ENCODE results near the gene SERINC4. TPM values are rescaled to one million over a fixed set of nuclear protein-coding genes. Genes with fewer than 3 reads are reported as not detected.

SERINC4 gene
- total RNA-seq, 2 donors from 2014 or later = not detected

DNA sequence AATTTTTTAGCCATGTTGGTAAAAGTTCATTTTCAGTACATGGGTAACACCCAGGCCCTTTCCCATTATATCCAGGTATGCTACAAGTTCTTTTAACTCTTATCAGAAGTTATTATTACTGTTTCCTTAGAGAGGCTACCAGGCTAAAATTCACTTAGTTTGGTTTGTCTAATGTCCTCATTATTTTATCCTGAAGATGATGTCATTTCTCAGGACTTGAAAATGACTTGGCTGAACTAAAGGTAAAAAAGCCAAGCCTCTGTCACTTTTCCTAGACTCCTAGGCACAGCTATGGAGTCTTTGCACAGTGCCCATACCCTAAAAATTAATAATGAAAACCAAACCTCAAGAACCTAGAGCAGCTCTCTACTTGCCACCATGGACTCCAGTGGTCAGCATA lies 27.4 kb downstream of the SERINC4 start:
- DNase-seq = no peak
- TF ChIP-seq POLR2A (IDR thresholded peaks at IDR 0.05) = no peak
- TF ChIP-seq, protein P1, sequence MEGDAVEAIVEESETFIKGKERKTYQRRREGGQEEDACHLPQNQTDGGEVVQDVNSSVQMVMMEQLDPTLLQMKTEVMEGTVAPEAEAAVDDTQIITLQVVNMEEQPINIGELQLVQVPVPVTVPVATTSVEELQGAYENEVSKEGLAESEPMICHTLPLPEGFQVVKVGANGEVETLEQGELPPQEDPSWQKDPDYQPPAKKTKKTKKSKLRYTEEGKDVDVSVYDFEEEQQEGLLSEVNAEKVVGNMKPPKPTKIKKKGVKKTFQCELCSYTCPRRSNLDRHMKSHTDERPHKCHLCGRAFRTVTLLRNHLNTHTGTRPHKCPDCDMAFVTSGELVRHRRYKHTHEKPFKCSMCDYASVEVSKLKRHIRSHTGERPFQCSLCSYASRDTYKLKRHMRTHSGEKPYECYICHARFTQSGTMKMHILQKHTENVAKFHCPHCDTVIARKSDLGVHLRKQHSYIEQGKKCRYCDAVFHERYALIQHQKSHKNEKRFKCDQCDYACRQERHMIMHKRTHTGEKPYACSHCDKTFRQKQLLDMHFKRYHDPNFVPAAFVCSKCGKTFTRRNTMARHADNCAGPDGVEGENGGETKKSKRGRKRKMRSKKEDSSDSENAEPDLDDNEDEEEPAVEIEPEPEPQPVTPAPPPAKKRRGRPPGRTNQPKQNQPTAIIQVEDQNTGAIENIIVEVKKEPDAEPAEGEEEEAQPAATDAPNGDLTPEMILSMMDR (IDR thresholded peaks at IDR 0.05) = no peak
- Histone ChIP-seq H3K4me3 (no peak overlapping the region), H3K9me3 (no peaks in the 10 kb centered on the region), H3K27ac (no peak overlapping the region), H3K36me3 (replicated peaks in 1 of 2; ENCODE audit: insufficient read depth in 1 of 2, low read depth in 2 of 2) (peaks cover 5 to 28% of the 10 kb centered on the region in 2 donors), H3K27me3 (no peaks in the 10 kb centered on the region), H3K4me1 (peaks cover 19% of the 10 kb centered on the region)
- intact Hi-C loops (cut with DNase I) = no loop called here
- ATAC-seq = no peak

DNA sequence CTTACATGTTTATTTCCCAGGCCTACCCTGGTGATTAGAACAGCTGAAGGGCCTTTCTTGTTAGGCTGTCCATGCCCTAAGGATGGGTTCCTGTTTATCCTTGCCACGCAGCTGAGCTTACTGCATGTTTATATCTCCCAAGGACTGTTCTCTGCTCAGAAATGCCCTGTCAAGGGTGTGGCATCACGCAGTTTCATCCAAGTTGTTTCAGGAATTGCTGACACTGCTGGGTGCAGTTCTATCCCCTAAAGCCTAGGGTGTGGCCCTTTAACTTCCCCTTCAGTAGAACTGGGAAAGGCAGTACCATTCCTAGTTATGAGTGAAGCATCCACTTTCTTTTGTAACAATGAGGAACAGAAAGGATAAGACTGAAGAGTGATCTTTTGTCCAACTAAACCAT lies 28.2 kb downstream of the SERINC4 start:
- Histone ChIP-seq H3K9me3 (no peaks in the 10 kb centered on the region), H3K4me3 (no peak overlapping the region), H3K36me3 (replicated peaks in 1 of 2; ENCODE audit: insufficient read depth in 1 of 2, low read depth in 2 of 2) (peaks cover 8 to 35% of the 10 kb centered on the region in 2 donors), H3K27me3 (no peaks in the 10 kb centered on the region), H3K27ac (no peak overlapping the region), H3K4me1 (peaks cover 16% of the 10 kb centered on the region)
- TF ChIP-seq, protein P1 (IDR thresholded peaks at IDR 0.05) = no peak
- no peak for TF ChIP-seq POLR2A (IDR thresholded peaks at IDR 0.05)
- ATAC-seq = no peak
- WGBS, 2 donors = 75 to 92% methylated on average over 2 of the region's 2 CpGs
- DNase-seq = no peak
- intact Hi-C loops (cut with DNase I) = no loop called here

DNA sequence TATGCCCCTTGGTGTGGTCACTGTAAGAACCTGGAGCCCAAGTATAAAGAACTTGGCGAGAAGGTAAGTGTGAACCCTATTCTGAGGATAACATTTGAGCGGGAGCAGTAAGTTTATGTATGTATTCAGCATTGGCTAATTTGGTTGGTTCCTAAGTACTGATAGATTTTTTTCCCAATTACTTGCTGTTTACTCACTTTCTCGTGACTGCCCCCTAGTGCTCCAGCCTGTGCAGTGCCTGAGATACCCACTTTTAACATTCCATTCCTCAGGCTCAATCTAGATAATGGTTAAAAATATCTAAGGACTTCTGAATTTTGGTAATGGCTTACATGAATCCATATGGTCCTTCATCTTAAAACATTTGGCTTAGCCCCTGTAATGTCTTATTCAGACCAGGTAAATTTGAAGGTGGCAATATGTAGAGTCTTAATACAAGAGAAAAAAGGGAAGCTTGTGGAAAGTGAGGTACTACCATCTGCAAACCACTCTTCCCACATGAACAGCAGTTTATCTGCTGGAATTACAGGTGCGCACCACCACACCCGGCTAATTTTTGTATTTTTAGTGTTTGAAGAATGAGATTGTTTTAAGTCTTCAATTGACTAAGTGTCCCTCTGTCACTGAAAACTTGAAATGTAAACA lies 30.3 kb downstream of the SERINC4 start:
- no peak overlapping the region for H3K4me3 ChIP-seq
- DNase-seq (peak; percentile 55 to 72 (median 59)), ATAC-seq (peak; percentile 67)
- TF ChIP-seq POLR2A (IDR thresholded peaks at IDR 0.05) = no peak
- TF ChIP-seq, protein P1 (IDR thresholded peaks at IDR 0.05) = peak; percentile 47 to 71 (median 64)
- H3K36me3 ChIP-seq (replicated peaks in 1 of 2; ENCODE audit: insufficient read depth in 1 of 2, low read depth in 2 of 2) = peaks cover 16 to 54% of the 10 kb centered on the region in 2 donors
- intact Hi-C loops (cut with DNase I) = no loop called here
- no peaks in the 10 kb centered on the region for H3K27me3 ChIP-seq
- H3K4me1 ChIP-seq = no peaks in the 10 kb centered on the region
- WGBS, 2 donors = 60 to 69% methylated on average over 5 of the region's 5 CpGs
- H3K9me3 ChIP-seq = no peaks in the 10 kb centered on the region
- H3K27ac ChIP-seq = no peak overlapping the region

DNA sequence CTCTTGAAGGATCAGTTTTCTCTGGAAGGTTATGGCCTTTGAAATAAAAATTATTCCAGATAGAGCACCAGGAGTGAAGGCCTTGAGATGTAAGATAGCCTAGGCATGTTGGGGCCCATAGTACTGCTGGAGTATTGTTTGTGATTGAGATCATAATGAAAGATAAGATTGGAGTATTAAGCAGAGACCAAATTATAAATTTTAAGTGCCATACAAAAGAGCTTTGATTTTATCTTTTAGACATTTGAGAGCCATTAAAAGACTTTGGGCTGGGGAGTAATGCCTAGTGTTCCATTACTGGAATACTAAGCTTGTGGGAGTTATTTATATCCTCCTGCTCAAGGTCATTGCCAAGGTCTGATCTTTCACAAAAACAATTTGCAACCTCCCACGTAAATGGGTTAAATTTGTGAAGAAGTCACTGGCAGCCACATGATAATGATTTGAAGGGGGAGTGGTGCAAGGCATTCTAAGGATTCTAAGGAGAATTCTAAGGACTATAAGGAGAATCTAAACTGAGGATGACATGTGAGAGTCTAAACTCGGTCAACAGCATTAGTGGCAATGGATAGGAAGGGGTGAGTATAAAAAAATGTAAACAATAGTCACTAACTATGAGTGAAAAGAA lies 36.1 kb downstream of the SERINC4 start:
- no peak for ATAC-seq
- Histone ChIP-seq H3K36me3 (replicated peaks in 1 of 2; ENCODE audit: insufficient read depth in 1 of 2, low read depth in 2 of 2) (peaks cover 21 to 42% of the 10 kb centered on the region in 2 donors), H3K4me3 (no peak overlapping the region), H3K4me1 (peaks cover 11% of the 10 kb centered on the region), H3K27me3 (no peaks in the 10 kb centered on the region), H3K9me3 (no peaks in the 10 kb centered on the region), H3K27ac (no peak overlapping the region)
- intact Hi-C loops (cut with DNase I) = no loop called here
- TF ChIP-seq, protein P1 (IDR thresholded peaks at IDR 0.05) = no peak
- no peak for TF ChIP-seq POLR2A (IDR thresholded peaks at IDR 0.05)
- WGBS, 2 donors = 46 to 57% methylated on average over 2 of the region's 2 CpGs
- no peak for DNase-seq

DNA sequence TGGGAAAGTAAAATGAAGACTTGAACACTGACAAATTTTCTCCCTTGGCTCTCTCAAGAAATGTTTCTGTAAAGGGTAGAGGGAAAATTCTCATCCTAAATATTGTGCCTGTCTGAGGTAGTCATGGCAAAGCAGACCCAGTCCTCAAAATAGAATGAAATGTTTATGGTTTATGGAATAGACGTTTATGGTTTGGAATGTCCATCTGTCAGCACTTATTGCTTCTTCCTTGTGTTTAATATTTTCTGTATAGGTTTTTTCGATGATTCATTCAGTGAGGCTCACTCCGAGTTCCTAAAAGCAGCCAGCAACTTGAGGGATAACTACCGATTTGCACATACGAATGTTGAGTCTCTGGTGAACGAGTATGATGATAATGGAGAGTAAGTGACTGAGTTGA lies 37.2 kb downstream of the SERINC4 start:
- Histone ChIP-seq H3K9me3 (no peaks in the 10 kb centered on the region), H3K27me3 (no peaks in the 10 kb centered on the region), H3K36me3 (replicated peaks in 1 of 2; ENCODE audit: insufficient read depth in 1 of 2, low read depth in 2 of 2) (peaks cover 21 to 42% of the 10 kb centered on the region in 2 donors), H3K4me3 (no peak overlapping the region), H3K27ac (no peak overlapping the region), H3K4me1 (peaks cover 11% of the 10 kb centered on the region)
- no peak for TF ChIP-seq POLR2A (IDR thresholded peaks at IDR 0.05)
- TF ChIP-seq, protein P1 (IDR thresholded peaks at IDR 0.05) = no peak
- DNase-seq = no peak
- intact Hi-C loops (cut with DNase I) = no loop called here
- no peak for ATAC-seq
- WGBS, 2 donors = 75 to 83% methylated on average over 6 of the region's 6 CpGs

Data from body of pancreas (tissue), 4 donors.